ENCODE results near the gene LRRC8C. TPM values are rescaled to one million over a fixed set of nuclear protein-coding genes. Genes with fewer than 3 reads are reported as not detected.
"Not testable (repeated sequence)": the region's sequence is repeated elsewhere in the genome, so short reads cannot be mapped to it uniquely, and the experiment has no call there.

Gene LRRC8C
- total RNA-seq, 1 experiment from 2014 or later = 3.5 TPM

GRCh38 chr1:89702520-89703045 is 69.7 kb downstream of the LRRC8C start:
- no peak overlapping the region for H3K27ac Mint-ChIP-seq (ENCODE audit: unreplicated experiment)
- intact Hi-C loops (cut with micrococcal nuclease; ENCODE audit: unreplicated experiment) = no loop called here
- TF ChIP-seq, protein P1, sequence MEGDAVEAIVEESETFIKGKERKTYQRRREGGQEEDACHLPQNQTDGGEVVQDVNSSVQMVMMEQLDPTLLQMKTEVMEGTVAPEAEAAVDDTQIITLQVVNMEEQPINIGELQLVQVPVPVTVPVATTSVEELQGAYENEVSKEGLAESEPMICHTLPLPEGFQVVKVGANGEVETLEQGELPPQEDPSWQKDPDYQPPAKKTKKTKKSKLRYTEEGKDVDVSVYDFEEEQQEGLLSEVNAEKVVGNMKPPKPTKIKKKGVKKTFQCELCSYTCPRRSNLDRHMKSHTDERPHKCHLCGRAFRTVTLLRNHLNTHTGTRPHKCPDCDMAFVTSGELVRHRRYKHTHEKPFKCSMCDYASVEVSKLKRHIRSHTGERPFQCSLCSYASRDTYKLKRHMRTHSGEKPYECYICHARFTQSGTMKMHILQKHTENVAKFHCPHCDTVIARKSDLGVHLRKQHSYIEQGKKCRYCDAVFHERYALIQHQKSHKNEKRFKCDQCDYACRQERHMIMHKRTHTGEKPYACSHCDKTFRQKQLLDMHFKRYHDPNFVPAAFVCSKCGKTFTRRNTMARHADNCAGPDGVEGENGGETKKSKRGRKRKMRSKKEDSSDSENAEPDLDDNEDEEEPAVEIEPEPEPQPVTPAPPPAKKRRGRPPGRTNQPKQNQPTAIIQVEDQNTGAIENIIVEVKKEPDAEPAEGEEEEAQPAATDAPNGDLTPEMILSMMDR (IDR thresholded peaks at IDR 0.05; ENCODE audit: unreplicated experiment) = no peak
- BruUV-seq (replicated peaks) = no TSS peak
- no peaks in the 10 kb centered on the region for H3K9me3 Mint-ChIP-seq (ENCODE audit: low read depth, unreplicated experiment)
- no peak for DNase-seq
- H3K4me3 Mint-ChIP-seq (ENCODE audit: low read depth, unreplicated experiment) = no peak overlapping the region
- H3K4me1 Mint-ChIP-seq (ENCODE audit: low read depth, unreplicated experiment) = no peaks in the 10 kb centered on the region
- H3K36me3 Mint-ChIP-seq (ENCODE audit: insufficient read depth, unreplicated experiment) = no peaks in the 10 kb centered on the region
- CTCF ChIA-PET = no interaction called here
- H3K27me3 Mint-ChIP-seq (ENCODE audit: unreplicated experiment) = no peaks in the 10 kb centered on the region

DNA sequence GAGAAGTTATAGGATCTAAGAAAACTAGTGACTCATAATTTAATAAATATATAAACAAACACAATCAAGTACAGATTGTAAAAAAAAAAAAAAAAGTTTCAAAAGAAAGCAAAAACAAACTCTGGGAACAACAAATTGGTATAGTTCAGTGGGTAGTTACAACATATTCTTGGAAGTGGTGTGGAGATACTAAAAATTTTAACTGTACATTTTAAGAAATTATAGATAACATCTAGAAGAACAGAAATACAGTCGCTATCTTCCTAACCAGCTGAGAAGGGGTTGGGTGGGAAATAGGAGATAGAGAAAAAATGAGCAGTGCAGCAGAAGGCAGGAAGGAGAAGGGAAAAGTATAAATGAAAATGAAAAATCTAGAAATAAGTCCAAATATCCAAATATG is 70.5 kb downstream of the LRRC8C start:
- CTCF ChIA-PET = no interaction called here
- TF ChIP-seq, protein P1 (IDR thresholded peaks at IDR 0.05; ENCODE audit: unreplicated experiment) = no peak
- no TSS peak for BruUV-seq (replicated peaks)
- Mint-ChIP-seq H3K36me3 (ENCODE audit: insufficient read depth, unreplicated experiment) (no peaks in the 10 kb centered on the region), H3K27me3 (ENCODE audit: unreplicated experiment) (no peaks in the 10 kb centered on the region), H3K9me3 (ENCODE audit: low read depth, unreplicated experiment) (no peaks in the 10 kb centered on the region), H3K4me3 (ENCODE audit: low read depth, unreplicated experiment) (no peak overlapping the region), H3K27ac (ENCODE audit: unreplicated experiment) (no peak overlapping the region), H3K4me1 (ENCODE audit: low read depth, unreplicated experiment) (no peaks in the 10 kb centered on the region)
- intact Hi-C loops (cut with micrococcal nuclease; ENCODE audit: unreplicated experiment) = no loop called here
- DNase-seq = no peak

GRCh38 chr1:89704014-89704413 is 71.1 kb downstream of the LRRC8C start:
- no peak overlapping the region for H3K27ac Mint-ChIP-seq (ENCODE audit: unreplicated experiment)
- H3K27me3 Mint-ChIP-seq (ENCODE audit: unreplicated experiment) = no peaks in the 10 kb centered on the region
- intact Hi-C loops (cut with micrococcal nuclease; ENCODE audit: unreplicated experiment) = no loop called here
- TF ChIP-seq, protein P1 (IDR thresholded peaks at IDR 0.05; ENCODE audit: unreplicated experiment) = no peak
- no peaks in the 10 kb centered on the region for H3K36me3 Mint-ChIP-seq (ENCODE audit: insufficient read depth, unreplicated experiment)
- no peaks in the 10 kb centered on the region for H3K4me1 Mint-ChIP-seq (ENCODE audit: low read depth, unreplicated experiment)
- BruUV-seq (replicated peaks) = no TSS peak
- H3K4me3 Mint-ChIP-seq (ENCODE audit: low read depth, unreplicated experiment) = no peak overlapping the region
- CTCF ChIA-PET = no interaction called here
- no peaks in the 10 kb centered on the region for H3K9me3 Mint-ChIP-seq (ENCODE audit: low read depth, unreplicated experiment)
- no peak for DNase-seq

DNA sequence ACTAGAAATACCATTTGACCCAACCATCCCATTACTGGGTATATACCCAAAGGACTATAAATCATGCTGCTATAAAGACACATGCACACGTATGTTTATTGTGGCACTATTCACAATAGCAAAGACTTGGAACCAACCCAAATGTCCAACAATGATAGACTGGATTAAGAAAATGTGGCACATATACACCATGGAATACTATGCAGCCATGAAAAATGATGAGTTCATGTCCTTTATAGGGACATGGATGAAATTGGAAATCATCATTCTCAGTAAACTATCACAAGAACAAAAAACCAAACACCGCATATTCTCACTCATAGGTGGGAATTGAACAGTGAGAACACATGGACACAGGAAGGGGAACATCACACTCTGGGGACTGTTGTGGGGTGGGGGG is 72.0 kb downstream of the LRRC8C start:
- H3K27me3 Mint-ChIP-seq (ENCODE audit: unreplicated experiment); H3K4me3 Mint-ChIP-seq (ENCODE audit: low read depth, unreplicated experiment); intact Hi-C loops (cut with micrococcal nuclease; ENCODE audit: unreplicated experiment); DNase-seq; BruUV-seq (replicated peaks); H3K4me1 Mint-ChIP-seq (ENCODE audit: low read depth, unreplicated experiment); H3K9me3 Mint-ChIP-seq (ENCODE audit: low read depth, unreplicated experiment); CTCF ChIA-PET; H3K36me3 Mint-ChIP-seq (ENCODE audit: insufficient read depth, unreplicated experiment); H3K27ac Mint-ChIP-seq (ENCODE audit: unreplicated experiment): not testable (repeated sequence)

DNA sequence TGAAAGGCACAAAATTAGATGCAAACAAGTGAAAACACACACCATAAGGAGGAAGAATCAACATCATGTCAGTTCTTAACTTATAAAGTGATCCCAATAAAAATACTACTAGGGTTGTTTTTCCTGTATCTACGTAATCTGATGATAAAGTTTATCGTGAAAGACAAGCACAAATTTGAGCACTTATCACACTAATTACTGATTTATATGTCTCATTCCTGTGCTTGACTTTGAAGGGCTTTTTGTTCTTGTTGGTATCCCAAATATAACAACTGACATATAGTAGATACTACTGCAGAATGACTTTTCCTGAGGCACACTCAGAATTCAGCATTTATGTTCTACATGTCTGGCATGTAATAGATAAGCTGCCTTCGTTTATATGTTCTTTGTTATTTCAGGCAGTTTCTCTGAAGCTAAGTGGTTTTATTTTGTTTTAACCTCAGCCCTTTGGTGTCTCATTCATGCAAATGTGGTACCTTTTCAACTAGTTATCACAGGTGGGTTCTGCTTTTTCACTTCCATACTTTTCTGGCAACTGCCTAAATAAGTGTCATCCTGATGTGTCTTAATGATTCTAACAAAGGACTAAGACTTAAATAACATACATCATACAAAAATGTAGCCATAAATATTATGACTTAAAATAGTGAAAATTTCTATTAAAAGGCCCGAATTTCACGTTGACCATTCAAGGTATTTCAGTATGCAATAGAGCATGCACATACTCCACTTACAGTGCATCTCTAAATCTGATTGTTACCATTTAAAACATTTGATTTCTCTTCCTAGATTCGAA is 73.2 kb downstream of the LRRC8C start:
- Mint-ChIP-seq H3K27ac (ENCODE audit: unreplicated experiment) (no peak overlapping the region), H3K4me3 (ENCODE audit: low read depth, unreplicated experiment) (no peak overlapping the region), H3K27me3 (ENCODE audit: unreplicated experiment) (no peaks in the 10 kb centered on the region), H3K36me3 (ENCODE audit: insufficient read depth, unreplicated experiment) (no peaks in the 10 kb centered on the region), H3K4me1 (ENCODE audit: low read depth, unreplicated experiment) (no peaks in the 10 kb centered on the region), H3K9me3 (ENCODE audit: low read depth, unreplicated experiment) (no peaks in the 10 kb centered on the region)
- CTCF ChIA-PET = no interaction called here
- BruUV-seq (replicated peaks) = no TSS peak
- no peak for DNase-seq
- TF ChIP-seq, protein P1 (IDR thresholded peaks at IDR 0.05; ENCODE audit: unreplicated experiment) = no peak
- intact Hi-C loops (cut with micrococcal nuclease; ENCODE audit: unreplicated experiment) = no loop called here

Measured in Calu3 (cell line).